ENCODE data around the gene ARHGAP15. TPM values are rescaled to one million over a fixed set of nuclear protein-coding genes. Genes with fewer than 3 reads are reported as not detected.

ARHGAP15 gene
- total RNA-seq, 1 donor = 334 TPM

- Histone ChIP-seq H3K4me3 (ENCODE audit: low read length) (no peak overlapping the region), H3K9me3 (ENCODE audit: low read depth, low read length) (no peaks in the 10 kb centered on the region), H3K27me3 (ENCODE audit: insufficient read depth, low read length) (no peaks in the 10 kb centered on the region), H3K4me1 (ENCODE audit: insufficient read depth, low read length) (no peaks in the 10 kb centered on the region)
These were observed 571.6 kb downstream of the ARHGAP15 start for GRCh38 chr2:143700865-143701264.

- Histone ChIP-seq H3K27me3 (ENCODE audit: insufficient read depth, low read length) (no peaks in the 10 kb centered on the region), H3K4me1 (ENCODE audit: insufficient read depth, low read length) (no peaks in the 10 kb centered on the region), H3K9me3 (ENCODE audit: low read depth, low read length) (no peaks in the 10 kb centered on the region), H3K4me3 (ENCODE audit: low read length) (no peak overlapping the region)
These were observed 572.6 kb downstream of the ARHGAP15 start for GRCh38 chr2:143701785-143702184.

- H3K9me3 ChIP-seq (ENCODE audit: low read depth, low read length) = no peaks in the 10 kb centered on the region
- no peaks in the 10 kb centered on the region for H3K4me1 ChIP-seq (ENCODE audit: insufficient read depth, low read length)
- no peaks in the 10 kb centered on the region for H3K27me3 ChIP-seq (ENCODE audit: insufficient read depth, low read length)
- no peak overlapping the region for H3K4me3 ChIP-seq (ENCODE audit: low read length)
These were observed 573.7 kb downstream of the ARHGAP15 start for GRCh38 chr2:143702931-143703330.

GRCh38 chr2:143704451-143705106 lies 575.4 kb downstream of the ARHGAP15 start:
- Histone ChIP-seq H3K27me3 (ENCODE audit: insufficient read depth, low read length) (no peaks in the 10 kb centered on the region), H3K4me1 (ENCODE audit: insufficient read depth, low read length) (no peaks in the 10 kb centered on the region), H3K4me3 (ENCODE audit: low read length) (no peak overlapping the region), H3K9me3 (ENCODE audit: low read depth, low read length) (no peaks in the 10 kb centered on the region)

- Histone ChIP-seq H3K4me3 (ENCODE audit: low read length) (no peak overlapping the region), H3K27me3 (ENCODE audit: insufficient read depth, low read length) (no peaks in the 10 kb centered on the region), H3K9me3 (ENCODE audit: low read depth, low read length) (no peaks in the 10 kb centered on the region), H3K4me1 (ENCODE audit: insufficient read depth, low read length) (no peaks in the 10 kb centered on the region)
These were observed 576.0 kb downstream of the ARHGAP15 start for GRCh38 chr2:143705108-143705707.

GRCh38 chr2:143706354-143706753 lies 577.1 kb downstream of the ARHGAP15 start:
- H3K27me3 ChIP-seq (ENCODE audit: insufficient read depth, low read length) = no peaks in the 10 kb centered on the region
- H3K9me3 ChIP-seq (ENCODE audit: low read depth, low read length) = no peaks in the 10 kb centered on the region
- no peaks in the 10 kb centered on the region for H3K4me1 ChIP-seq (ENCODE audit: insufficient read depth, low read length)
- H3K4me3 ChIP-seq (ENCODE audit: low read length) = no peak overlapping the region

- H3K4me1 ChIP-seq (ENCODE audit: insufficient read depth, low read length) = no peaks in the 10 kb centered on the region
- H3K4me3 ChIP-seq (ENCODE audit: low read length) = no peak overlapping the region
- H3K27me3 ChIP-seq (ENCODE audit: insufficient read depth, low read length) = no peaks in the 10 kb centered on the region
- no peaks in the 10 kb centered on the region for H3K9me3 ChIP-seq (ENCODE audit: low read depth, low read length)
These were observed 579.5 kb downstream of the ARHGAP15 start for GRCh38 chr2:143708682-143709081.

- Histone ChIP-seq H3K4me1 (ENCODE audit: insufficient read depth, low read length) (no peaks in the 10 kb centered on the region), H3K27me3 (ENCODE audit: insufficient read depth, low read length) (no peaks in the 10 kb centered on the region), H3K4me3 (ENCODE audit: low read length) (no peak overlapping the region), H3K9me3 (ENCODE audit: low read depth, low read length) (no peaks in the 10 kb centered on the region)
These were observed 581.0 kb downstream of the ARHGAP15 start for GRCh38 chr2:143710196-143710595.

GRCh38 chr2:143710879-143711278 lies 581.7 kb downstream of the ARHGAP15 start:
- no peaks in the 10 kb centered on the region for H3K4me1 ChIP-seq (ENCODE audit: insufficient read depth, low read length)
- H3K9me3 ChIP-seq (ENCODE audit: low read depth, low read length) = no peaks in the 10 kb centered on the region
- no peaks in the 10 kb centered on the region for H3K27me3 ChIP-seq (ENCODE audit: insufficient read depth, low read length)
- no peak overlapping the region for H3K4me3 ChIP-seq (ENCODE audit: low read length)

- no peaks in the 10 kb centered on the region for H3K9me3 ChIP-seq (ENCODE audit: low read depth, low read length)
- no peaks in the 10 kb centered on the region for H3K4me1 ChIP-seq (ENCODE audit: insufficient read depth, low read length)
- no peaks in the 10 kb centered on the region for H3K27me3 ChIP-seq (ENCODE audit: insufficient read depth, low read length)
- no peak overlapping the region for H3K4me3 ChIP-seq (ENCODE audit: low read length)
These were observed 587.3 kb downstream of the ARHGAP15 start for GRCh38 chr2:143716522-143716921.

- Histone ChIP-seq H3K9me3 (ENCODE audit: low read depth, low read length) (no peaks in the 10 kb centered on the region), H3K4me3 (ENCODE audit: low read length) (no peak overlapping the region), H3K27me3 (ENCODE audit: insufficient read depth, low read length) (no peaks in the 10 kb centered on the region), H3K4me1 (ENCODE audit: insufficient read depth, low read length) (no peaks in the 10 kb centered on the region)
These were observed 587.8 kb downstream of the ARHGAP15 start for GRCh38 chr2:143717053-143717452.

- Histone ChIP-seq H3K4me1 (ENCODE audit: insufficient read depth, low read length) (no peaks in the 10 kb centered on the region), H3K4me3 (ENCODE audit: low read length) (no peak overlapping the region), H3K27me3 (ENCODE audit: insufficient read depth, low read length) (no peaks in the 10 kb centered on the region), H3K9me3 (ENCODE audit: low read depth, low read length) (no peaks in the 10 kb centered on the region)
These were observed 588.4 kb downstream of the ARHGAP15 start for GRCh38 chr2:143717536-143718168.

GRCh38 chr2:143718745-143719144 lies 589.5 kb downstream of the ARHGAP15 start:
- no peaks in the 10 kb centered on the region for H3K4me1 ChIP-seq (ENCODE audit: insufficient read depth, low read length)
- no peak overlapping the region for H3K4me3 ChIP-seq (ENCODE audit: low read length)
- H3K9me3 ChIP-seq (ENCODE audit: low read depth, low read length) = no peaks in the 10 kb centered on the region
- H3K27me3 ChIP-seq (ENCODE audit: insufficient read depth, low read length) = no peaks in the 10 kb centered on the region

GRCh38 chr2:143719406-143719805 lies 590.2 kb downstream of the ARHGAP15 start:
- Histone ChIP-seq H3K9me3 (ENCODE audit: low read depth, low read length) (no peaks in the 10 kb centered on the region), H3K27me3 (ENCODE audit: insufficient read depth, low read length) (no peaks in the 10 kb centered on the region), H3K4me3 (ENCODE audit: low read length) (no peak overlapping the region), H3K4me1 (ENCODE audit: insufficient read depth, low read length) (no peaks in the 10 kb centered on the region)

GRCh38 chr2:143720095-143720664 lies 591.0 kb downstream of the ARHGAP15 start:
- no peaks in the 10 kb centered on the region for H3K27me3 ChIP-seq (ENCODE audit: insufficient read depth, low read length)
- H3K9me3 ChIP-seq (ENCODE audit: low read depth, low read length) = no peaks in the 10 kb centered on the region
- H3K4me3 ChIP-seq (ENCODE audit: low read length) = no peak overlapping the region
- no peaks in the 10 kb centered on the region for H3K4me1 ChIP-seq (ENCODE audit: insufficient read depth, low read length)
